ENCODE measurements around the gene FXYD6.

- TF ChIP-seq CTCF (IDR thresholded peaks at IDR 0.05) (no peak), POLR2AphosphoS5 (IDR thresholded peaks at IDR 0.05) (no peak), POLR2A (IDR thresholded peaks at IDR 0.05) (no peak)
Measured at GRCh38 chr11:117840881-117841550, 35.4 kb downstream of the FXYD6 start.

Data from stomach (tissue), 4 donors.